Activated CD4-positive, alpha-beta T cell treated with anti-CD3 and anti-CD28 coated beads for 36 hours (primary cell): ENCODE results near the gene PTCHD4. TPM values are rescaled to one million over a fixed set of nuclear protein-coding genes. Genes with fewer than 3 reads are reported as not detected.
"Not testable (repeated sequence)": the region's sequence is repeated elsewhere in the genome, so short reads cannot be mapped to it uniquely, and the experiment has no call there.

Experiments used
- ATAC-seq: fragments of 200-7000 bp; cut with Tn5 transposase; one replicate; pipeline ENCODE4 v1.10.0; 2021; ENCODE audit warnings: mild to moderate bottlenecking, moderate library complexity
- CTCF ChIA-PET: fragments of 350-600 bp; sonication (Branson Sonifier 250); formaldehyde crosslinking; loops from one replicate; lab custom pipeline; 2021; ENCODE audit warnings: antibody characterized with exemption; lab: Charles Lee
- POLR2A ChIA-PET: fragments of 350-600 bp; sonication (Branson Sonifier 250); formaldehyde crosslinking; loops from one replicate; lab custom pipeline; 2021; ENCODE audit warnings: antibody characterized with exemption, inconsistent platforms; lab: Charles Lee
- DNase-seq: peaks from one replicate; pipeline ENCODE4 v3.0.0-alpha.2; 2020
- H3K27ac Mint-ChIP-seq: one replicate; pipeline ENCODE4 v1.8.0; 2021; ENCODE audit warnings: mixed read lengths
- H3K27me3 Mint-ChIP-seq: one replicate; pipeline ENCODE4 v1.8.0; 2021; ENCODE audit warnings: mixed read lengths
- H3K36me3 Mint-ChIP-seq: one replicate; pipeline ENCODE4 v1.8.0; 2021; ENCODE audit warnings: low read depth, mixed read lengths
- H3K4me1 Mint-ChIP-seq: one replicate; pipeline ENCODE4 v1.8.0; 2021; ENCODE audit warnings: mixed read lengths
- H3K4me3 Mint-ChIP-seq: one replicate; pipeline ENCODE4 v1.8.0; 2021; ENCODE audit warnings: mild to moderate bottlenecking, moderate library complexity, mixed read lengths
- H3K9me3 Mint-ChIP-seq: one replicate; pipeline ENCODE4 v1.8.0; 2021; ENCODE audit warnings: low read depth, mixed read lengths
- intact Hi-C, 2 experiments: fragments of 100-400 bp; cut with DNase I in 1 of 2; cut with micrococcal nuclease in 1 of 2; formaldehyde crosslinking; loops; one replicate each; pipeline versions ENCODE4 v1.14.2 to v1.15.1; 2022 to 2024; cut with DNase I, micrococcal nuclease
- total RNA-seq, 2 experiments: library from RNA; stranded (reverse); gene quantifications; one replicate each; pipeline ENCODE4 v1.2.3, GENCODE V29; 2021

Gene PTCHD4
- total RNA-seq, 2 experiments from 2014 or later: not detected

DNA sequence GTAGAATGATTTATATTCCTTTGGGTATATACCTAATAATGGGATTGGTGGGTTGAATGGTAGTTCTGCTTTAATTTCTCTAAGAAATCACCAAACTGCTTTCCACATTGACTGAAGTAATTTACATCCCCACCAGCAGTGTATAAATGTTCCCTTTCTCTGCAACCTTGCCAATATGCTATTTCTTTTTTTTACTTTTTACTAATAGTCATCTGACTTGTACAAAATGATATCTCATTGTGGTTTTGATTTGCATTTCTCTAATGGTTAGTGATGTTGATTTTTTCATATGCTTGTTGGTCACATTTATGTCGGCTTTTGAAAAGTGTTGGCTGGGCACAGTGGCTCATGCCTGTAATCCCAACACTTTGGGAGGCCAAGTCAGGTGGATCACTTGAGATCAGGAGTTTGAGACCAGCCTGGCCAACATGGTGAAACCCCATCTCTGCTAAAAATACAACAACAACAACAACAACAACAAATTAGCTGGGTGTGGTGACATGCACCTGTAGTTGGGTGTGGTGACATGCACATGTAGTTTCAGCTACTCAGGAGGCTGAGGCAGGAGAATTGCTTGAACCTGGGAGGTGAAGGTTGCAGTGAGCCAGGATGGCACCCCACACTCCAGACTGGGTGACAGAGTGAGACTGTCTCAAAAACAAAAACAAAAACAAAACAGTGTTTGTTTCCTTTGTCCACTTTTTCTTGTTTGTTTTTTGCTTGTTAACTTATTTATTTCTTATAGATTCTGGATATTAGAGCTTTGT is 11.2 kb upstream of the PTCHD4 start:
- H3K27me3 Mint-ChIP-seq, intact Hi-C loops, H3K9me3 Mint-ChIP-seq, POLR2A ChIA-PET, ATAC-seq, H3K27ac Mint-ChIP-seq, H3K36me3 Mint-ChIP-seq, DNase-seq, H3K4me3 Mint-ChIP-seq, H3K4me1 Mint-ChIP-seq: not testable (repeated sequence)
- CTCF ChIA-PET: interaction anchor here (0.6 kb wide), 1 partner anchor 265 kb away, joined by 5 read pairs; no protein-coding TSS in a partner anchor

DNA sequence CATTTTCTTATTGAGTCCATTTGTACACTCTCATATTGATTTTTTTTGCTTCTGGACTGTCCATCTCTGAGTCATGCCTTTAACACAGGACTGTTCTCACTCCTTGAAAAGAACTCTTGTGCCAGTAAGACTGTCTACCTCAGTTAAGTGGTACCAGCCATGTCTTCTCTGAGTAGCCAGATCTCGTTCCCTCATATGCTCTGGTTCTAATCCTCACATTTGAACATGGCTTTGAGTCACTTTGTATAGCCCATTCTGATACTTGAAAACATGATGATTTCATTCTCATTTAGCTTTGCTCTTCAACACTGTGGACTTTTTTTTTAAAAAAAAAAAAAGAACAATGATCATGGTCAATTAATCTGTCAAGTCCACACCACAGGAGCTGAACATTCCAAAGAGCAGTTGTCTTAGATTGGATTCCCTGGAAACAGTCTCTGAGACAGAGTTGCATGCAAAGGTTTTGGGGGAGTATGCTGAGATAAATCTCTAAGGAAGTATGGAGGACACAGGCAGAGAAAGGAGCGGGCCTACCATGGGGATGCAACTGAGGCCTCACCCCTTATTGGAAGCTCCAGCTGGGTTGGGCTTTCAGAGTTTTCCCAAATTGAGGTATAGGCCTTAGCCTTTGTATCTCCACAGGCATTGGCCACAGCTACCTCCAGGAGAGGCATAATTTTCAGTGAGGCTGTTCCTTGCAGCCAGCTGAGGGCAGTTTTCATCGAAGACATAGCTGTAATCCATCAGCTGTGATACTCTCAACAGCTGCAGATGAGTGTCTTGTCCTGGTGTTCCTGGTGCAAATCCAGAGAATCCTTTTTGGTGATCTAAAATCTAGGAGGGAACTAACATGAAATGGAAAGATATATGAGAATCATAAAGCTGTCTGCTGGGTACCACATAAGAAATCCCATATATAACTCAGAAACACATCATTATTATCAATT is 6.0 kb upstream of the PTCHD4 start:
- Mint-ChIP-seq H3K27me3 (no peaks in the 10 kb centered on the region), H3K4me1 (no peaks in the 10 kb centered on the region), H3K27ac (no peak overlapping the region), H3K9me3 (no peaks in the 10 kb centered on the region), H3K36me3 (no peaks in the 10 kb centered on the region), H3K4me3 (no peak overlapping the region)
- ATAC-seq (no peak), DNase-seq (no peak)
- ChIA-PET POLR2A (no interaction called here), CTCF (no interaction called here)
- intact Hi-C loops: no loop called here

DNA sequence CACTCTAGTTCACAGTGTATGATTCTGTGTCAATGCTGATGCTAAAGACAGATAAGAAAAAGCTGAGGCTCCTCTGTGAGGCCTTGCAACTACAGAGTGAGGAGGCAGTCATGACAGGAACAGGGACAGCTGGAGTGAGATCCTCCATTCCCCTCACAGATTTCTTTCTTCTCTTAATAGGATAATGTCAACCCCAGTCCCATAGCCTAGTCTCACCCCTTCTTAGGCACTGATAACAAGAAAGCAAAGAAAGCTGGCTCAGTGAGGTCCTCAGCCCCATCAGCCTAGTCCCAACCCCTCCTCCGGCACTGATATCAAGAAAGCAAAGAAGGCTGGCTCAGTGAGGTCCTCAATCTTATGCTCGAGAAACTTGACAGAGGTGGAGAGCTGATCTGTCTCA is 2.1 kb upstream of the PTCHD4 start:
- no peak for ATAC-seq
- POLR2A ChIA-PET: no interaction called here
- Mint-ChIP-seq H3K36me3 (no peaks in the 10 kb centered on the region), H3K27me3 (no peaks in the 10 kb centered on the region), H3K4me3 (no peak overlapping the region), H3K27ac (no peak overlapping the region), H3K4me1 (no peaks in the 10 kb centered on the region), H3K9me3 (no peaks in the 10 kb centered on the region)
- CTCF ChIA-PET: no interaction called here
- intact Hi-C loops: no loop called here
- no peak for DNase-seq

DNA sequence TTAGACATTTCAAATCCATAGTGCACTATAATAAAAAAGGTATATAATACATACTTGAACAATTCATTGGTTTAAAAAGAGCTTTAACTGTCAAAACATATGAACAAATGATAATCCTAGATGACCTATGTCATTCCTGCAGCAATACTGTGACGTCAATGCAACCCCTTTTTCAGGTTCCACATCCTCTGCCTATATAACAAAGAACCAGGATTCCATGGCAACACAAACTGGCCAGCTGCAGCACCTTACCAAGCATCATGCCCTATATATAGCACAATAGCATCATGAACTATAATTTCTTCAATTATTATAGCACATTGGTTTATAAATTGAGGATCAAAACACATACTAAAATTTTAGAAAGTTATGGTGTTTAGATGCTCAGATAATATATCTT is 578 bp upstream of the PTCHD4 start:
- Mint-ChIP-seq H3K9me3 (no peaks in the 10 kb centered on the region), H3K27ac (no peak overlapping the region), H3K27me3 (no peaks in the 10 kb centered on the region), H3K4me1 (no peaks in the 10 kb centered on the region), H3K4me3 (no peak overlapping the region), H3K36me3 (no peaks in the 10 kb centered on the region)
- DNase-seq (no peak), ATAC-seq (no peak)
- POLR2A ChIA-PET: no interaction called here
- intact Hi-C loops: no loop called here
- CTCF ChIA-PET: no interaction called here

DNA sequence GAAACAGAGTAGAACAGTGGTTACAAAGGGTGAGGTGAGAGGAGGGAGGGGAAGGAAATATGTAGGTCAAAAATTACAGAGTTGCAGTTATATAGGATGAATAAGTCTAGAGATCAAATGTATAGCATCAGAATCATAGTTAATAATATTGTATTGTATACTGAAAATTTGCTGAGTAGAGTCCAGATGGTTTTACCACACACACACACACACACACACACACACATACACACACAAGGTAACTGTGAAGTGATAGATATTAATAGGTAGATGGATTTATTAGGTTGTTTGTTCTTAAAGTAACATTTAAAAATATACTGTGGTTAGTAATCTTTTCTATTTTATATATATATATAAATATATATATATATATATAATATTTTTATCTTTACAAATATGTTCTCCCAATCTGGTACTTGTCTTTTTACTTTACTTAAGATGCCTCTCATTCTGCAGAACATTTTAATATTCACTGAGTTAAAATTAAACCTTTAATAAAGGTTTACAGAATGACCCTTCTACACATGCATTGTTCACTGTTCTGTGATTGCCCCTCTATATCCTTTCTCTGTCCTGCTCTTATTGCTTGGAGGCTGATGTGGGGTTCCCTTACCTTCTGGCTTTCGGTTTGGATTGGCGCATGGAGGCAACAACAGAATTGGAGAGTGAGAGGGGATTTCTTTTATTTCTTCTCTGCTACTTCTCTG is 408 bp downstream of the PTCHD4 start:
- DNase-seq: no peak
- no peak overlapping the region for H3K27ac Mint-ChIP-seq
- no peak overlapping the region for H3K4me3 Mint-ChIP-seq

DNA sequence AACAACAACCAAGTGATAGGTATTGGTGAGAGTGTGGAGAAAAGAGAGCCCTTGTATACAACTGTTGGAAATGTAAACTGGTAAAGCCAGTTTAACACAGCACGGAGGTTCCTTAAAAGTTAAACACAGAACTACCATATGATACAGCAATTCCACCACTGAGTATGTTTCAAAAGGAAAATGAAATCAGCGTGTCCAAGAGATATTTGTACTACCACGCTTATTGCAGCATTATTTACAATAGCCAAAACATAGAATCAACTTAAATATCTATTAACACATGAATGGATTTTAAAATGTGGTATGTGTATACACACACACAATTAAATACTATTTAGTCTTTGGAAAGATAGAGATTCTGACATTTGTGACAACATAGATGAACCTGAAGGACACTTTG is 1.1 kb downstream of the PTCHD4 start:
- intact Hi-C loops: no loop called here
- CTCF ChIA-PET: no interaction called here
- Mint-ChIP-seq H3K27ac (no peak overlapping the region), H3K4me1 (no peaks in the 10 kb centered on the region), H3K4me3 (no peak overlapping the region), H3K9me3 (no peaks in the 10 kb centered on the region), H3K27me3 (no peaks in the 10 kb centered on the region), H3K36me3 (no peaks in the 10 kb centered on the region)
- POLR2A ChIA-PET: no interaction called here
- no peak for ATAC-seq
- DNase-seq: no peak

More for the DNA sequence above, 408 bp downstream of the PTCHD4 start:
- Mint-ChIP-seq H3K9me3 (no peaks in the 10 kb centered on the region), H3K4me1 (no peaks in the 10 kb centered on the region), H3K27me3 (no peaks in the 10 kb centered on the region), H3K36me3 (no peaks in the 10 kb centered on the region)
- no peak for ATAC-seq
- intact Hi-C loops: no loop called here
- CTCF ChIA-PET: no interaction called here
- POLR2A ChIA-PET: no interaction called here

DNA sequence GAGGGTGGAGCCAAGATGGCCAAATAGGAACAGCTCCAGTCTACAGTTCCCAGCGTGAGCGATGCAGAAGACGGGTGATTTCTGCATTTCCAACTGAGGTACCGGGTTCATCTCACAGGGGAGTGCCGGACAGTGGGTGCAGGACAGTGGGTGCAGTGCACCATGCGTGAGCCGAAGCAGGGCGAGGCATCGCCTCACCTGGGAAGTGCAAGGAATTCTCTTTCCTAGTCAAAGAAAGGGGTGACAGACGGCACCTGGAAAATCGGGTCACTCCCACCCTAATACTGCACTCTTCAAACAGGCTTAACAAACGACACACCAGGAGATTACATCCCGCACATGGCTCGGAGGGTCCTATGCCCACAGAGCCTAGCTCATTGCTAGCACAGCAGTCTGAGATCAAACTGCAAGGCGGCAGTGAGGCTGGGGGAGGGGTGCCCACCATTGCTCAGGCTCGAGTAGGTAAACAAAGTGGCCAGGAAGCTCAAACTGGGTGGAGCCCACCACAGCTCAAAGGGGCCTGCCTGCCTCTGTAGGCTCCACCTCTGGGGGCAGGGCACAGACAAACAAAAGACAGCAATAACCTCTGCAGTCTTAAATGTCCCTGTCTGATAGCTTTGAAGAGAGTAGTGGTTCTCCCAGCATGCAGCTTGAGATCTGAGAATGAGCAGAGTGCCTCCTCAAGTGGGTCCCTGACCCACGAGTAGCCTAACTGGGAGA is 8.4 kb downstream of the PTCHD4 start:
- intact Hi-C loops, H3K27ac Mint-ChIP-seq, H3K36me3 Mint-ChIP-seq, DNase-seq, POLR2A ChIA-PET, H3K4me3 Mint-ChIP-seq, ATAC-seq, H3K27me3 Mint-ChIP-seq, CTCF ChIA-PET, H3K4me1 Mint-ChIP-seq, H3K9me3 Mint-ChIP-seq: not testable (repeated sequence)

DNA sequence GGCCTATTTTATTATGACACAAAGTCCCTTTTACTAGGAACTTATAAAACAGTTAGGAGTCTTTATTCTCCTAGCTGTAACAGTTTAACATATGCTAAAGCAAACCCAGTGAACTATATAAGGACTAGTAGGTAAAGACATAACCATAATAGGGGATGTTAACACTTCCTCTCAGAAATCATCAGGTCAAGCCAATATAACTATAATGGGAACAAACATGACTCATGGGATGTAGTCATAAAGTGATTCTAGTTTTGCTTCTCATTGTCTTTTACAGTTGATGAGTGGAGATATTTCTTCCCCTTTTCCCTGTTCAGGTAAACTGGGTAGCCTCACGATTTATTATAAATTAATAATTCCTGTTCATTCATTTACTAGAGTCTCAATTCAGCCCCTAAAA is 9.7 kb downstream of the PTCHD4 start:
- Mint-ChIP-seq H3K36me3 (no peaks in the 10 kb centered on the region), H3K27ac (no peak overlapping the region), H3K4me3 (no peak overlapping the region), H3K9me3 (no peaks in the 10 kb centered on the region), H3K4me1 (no peaks in the 10 kb centered on the region), H3K27me3 (no peaks in the 10 kb centered on the region)
- POLR2A ChIA-PET: no interaction called here
- CTCF ChIA-PET: no interaction called here
- DNase-seq: no peak
- ATAC-seq: no peak
- intact Hi-C loops: no loop called here

DNA sequence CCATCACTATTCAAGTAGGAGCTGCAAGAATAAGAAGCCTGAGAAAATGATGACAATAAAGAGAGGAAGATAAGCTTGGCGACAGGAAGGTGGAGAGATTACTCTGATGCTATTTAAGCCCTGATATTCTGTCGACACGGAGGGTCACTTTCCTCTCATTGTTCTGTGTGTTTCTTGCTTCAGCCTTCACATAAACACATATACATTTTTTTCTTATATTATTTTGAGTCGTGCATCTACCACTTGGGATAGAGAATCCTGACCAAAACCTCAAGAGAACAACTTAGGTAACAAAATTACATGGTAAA is 10.5 kb downstream of the PTCHD4 start:
- H3K9me3 Mint-ChIP-seq: no peaks in the 10 kb centered on the region
- no peak for ATAC-seq
- POLR2A ChIA-PET: no interaction called here

DNA sequence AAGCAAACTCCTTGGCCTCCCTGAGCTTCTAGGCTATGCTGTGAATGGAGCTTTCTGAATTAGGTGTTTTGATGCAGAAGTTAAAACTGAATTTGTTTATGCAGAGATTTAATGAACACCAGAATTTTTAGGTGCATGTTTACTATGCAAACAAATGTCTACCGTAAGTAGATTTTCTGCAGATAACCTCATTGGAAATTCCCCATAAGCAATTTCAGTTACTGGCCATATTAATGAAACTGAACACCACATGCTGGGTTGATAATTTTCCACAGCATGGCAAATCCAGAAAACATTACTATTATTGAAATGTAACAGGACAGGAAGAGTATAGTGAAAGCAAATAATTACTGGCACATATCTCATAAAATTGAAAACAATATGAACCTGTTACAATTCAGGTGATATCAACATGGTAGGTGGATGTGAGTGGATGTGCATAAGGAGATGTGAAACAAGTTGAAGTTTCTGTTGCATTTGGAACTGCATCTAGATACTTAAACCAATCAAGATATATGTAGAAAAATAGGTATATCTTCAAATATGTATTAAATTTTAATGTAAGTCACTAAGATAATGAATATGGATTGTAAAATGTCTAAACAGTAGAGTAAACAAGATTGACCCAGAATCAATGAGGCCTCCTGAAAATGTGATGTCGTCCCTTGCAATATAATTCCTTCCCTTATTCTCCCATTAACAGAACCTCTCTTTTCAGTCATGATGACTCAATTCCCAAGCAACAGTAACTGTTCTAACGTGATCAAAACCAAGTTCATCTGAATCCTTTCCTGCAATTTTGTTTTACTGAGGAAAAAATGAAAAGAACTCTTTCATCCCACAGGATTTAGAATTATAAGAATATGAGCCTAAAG is 11.0 kb downstream of the PTCHD4 start:
- intact Hi-C loops: no loop called here
- DNase-seq (no peak), ATAC-seq (no peak)
- no peaks in the 10 kb centered on the region for H3K27me3 Mint-ChIP-seq
- no peak overlapping the region for H3K27ac Mint-ChIP-seq
- ChIA-PET CTCF (no interaction called here), POLR2A (no interaction called here)
- H3K4me3 Mint-ChIP-seq: no peak overlapping the region
- H3K9me3 Mint-ChIP-seq: no peaks in the 10 kb centered on the region
- H3K36me3 Mint-ChIP-seq: no peaks in the 10 kb centered on the region
- H3K4me1 Mint-ChIP-seq: no peaks in the 10 kb centered on the region

More for the DNA sequence above, 10.5 kb downstream of the PTCHD4 start:
- DNase-seq: no peak
- CTCF ChIA-PET: no interaction called here
- Mint-ChIP-seq H3K4me3 (no peak overlapping the region), H3K36me3 (no peaks in the 10 kb centered on the region), H3K4me1 (no peaks in the 10 kb centered on the region), H3K27ac (no peak overlapping the region), H3K27me3 (no peaks in the 10 kb centered on the region)
- intact Hi-C loops: no loop called here
